Measurements from ENCODE around the gene ATXN1L. TPM values are rescaled to one million over a fixed set of nuclear protein-coding genes. Genes with fewer than 3 reads are reported as not detected.
"Not testable (repeated sequence)": the region's sequence is repeated elsewhere in the genome, so short reads cannot be mapped to it uniquely, and the experiment has no call there.

Gene ATXN1L
- total RNA-seq, 4 donors from 2014 or later = 30.4 to 56.5 (median 40.9) TPM

DNA sequence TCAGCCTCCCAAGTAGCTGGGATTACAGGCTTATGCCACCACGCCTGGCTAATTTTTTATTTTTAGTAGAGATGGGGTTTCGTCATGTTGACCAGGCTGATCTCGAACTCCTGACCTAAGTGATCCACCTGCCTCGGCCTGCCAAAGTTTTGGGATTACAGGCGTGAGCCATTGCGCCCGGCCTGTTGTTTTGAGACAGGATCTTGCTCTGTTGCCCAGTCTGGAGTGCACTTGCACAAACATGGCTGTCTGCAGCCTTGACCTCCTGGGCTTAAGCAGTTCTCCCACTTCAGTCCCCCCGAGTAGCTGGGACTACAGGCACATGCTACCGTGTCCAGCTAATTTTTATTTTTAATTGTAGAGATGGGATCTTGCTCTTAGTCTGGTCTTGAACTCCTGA is 58.5 kb downstream of the ATXN1L start:
- TF ChIP-seq POLR2A (IDR thresholded peaks at IDR 0.05) (no peak), EP300 (IDR thresholded peaks at IDR 0.05) (no peak), POLR2AphosphoS5 (IDR thresholded peaks at IDR 0.05) (no peak)
- TF ChIP-seq, protein P1, sequence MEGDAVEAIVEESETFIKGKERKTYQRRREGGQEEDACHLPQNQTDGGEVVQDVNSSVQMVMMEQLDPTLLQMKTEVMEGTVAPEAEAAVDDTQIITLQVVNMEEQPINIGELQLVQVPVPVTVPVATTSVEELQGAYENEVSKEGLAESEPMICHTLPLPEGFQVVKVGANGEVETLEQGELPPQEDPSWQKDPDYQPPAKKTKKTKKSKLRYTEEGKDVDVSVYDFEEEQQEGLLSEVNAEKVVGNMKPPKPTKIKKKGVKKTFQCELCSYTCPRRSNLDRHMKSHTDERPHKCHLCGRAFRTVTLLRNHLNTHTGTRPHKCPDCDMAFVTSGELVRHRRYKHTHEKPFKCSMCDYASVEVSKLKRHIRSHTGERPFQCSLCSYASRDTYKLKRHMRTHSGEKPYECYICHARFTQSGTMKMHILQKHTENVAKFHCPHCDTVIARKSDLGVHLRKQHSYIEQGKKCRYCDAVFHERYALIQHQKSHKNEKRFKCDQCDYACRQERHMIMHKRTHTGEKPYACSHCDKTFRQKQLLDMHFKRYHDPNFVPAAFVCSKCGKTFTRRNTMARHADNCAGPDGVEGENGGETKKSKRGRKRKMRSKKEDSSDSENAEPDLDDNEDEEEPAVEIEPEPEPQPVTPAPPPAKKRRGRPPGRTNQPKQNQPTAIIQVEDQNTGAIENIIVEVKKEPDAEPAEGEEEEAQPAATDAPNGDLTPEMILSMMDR (IDR thresholded peaks at IDR 0.05) = no peak
- H3K4me1 ChIP-seq = peaks cover 0 to 75% (median 5%) of the 10 kb centered on the region in 3 donors
- no peaks in the 10 kb centered on the region for H3K27me3 ChIP-seq
- H3K4me3 ChIP-seq = no peak overlapping the region
- WGBS, 2 donors (ENCODE audit: low coverage in 1 of 2) = 90 to 94% methylated on average over 2 to 7 of the region's 9 CpGs
- no peaks in the 10 kb centered on the region for H3K9me3 ChIP-seq
- no peak for ATAC-seq
- peak overlapping the region in 1 of 4 donors; percentile 17 for H3K27ac ChIP-seq
- no peaks in the 10 kb centered on the region for H3K36me3 ChIP-seq

DNA sequence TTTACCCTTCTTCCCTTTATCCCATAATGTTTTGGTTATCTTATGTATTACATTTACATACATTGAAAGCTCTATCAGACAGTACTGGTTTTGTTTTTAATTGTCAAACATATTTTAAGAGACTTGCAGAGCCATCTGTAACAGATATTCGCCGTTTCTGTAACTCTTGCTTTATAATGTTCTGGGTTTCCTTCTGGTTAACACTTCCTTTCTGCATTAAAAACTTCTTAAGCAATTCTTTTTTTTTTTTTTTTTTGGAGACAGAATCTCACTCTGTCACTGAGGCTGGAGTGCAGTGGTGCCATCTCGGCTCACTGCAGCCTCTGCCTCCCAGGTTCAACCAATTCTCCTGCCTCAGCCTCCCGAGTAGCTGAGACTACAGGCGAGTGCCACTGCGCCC is 60.0 kb downstream of the ATXN1L start:
- peaks cover 0 to 75% (median 5%) of the 10 kb centered on the region in 3 donors for H3K4me1 ChIP-seq
- H3K27ac ChIP-seq, H3K9me3 ChIP-seq, H3K4me3 ChIP-seq, H3K36me3 ChIP-seq, H3K27me3 ChIP-seq, ATAC-seq: not testable (repeated sequence)
- WGBS, 2 donors (ENCODE audit: low coverage in 1 of 2) = 71 to 82% methylated on average over 3 of the region's 6 CpGs

Other genes with a start within 250 kb of the ATXN1L start
- 1 to 10 TPM in 1 of 4 donors, not detected in 3; 1.4 TPM for gene MARVELD3, start 219.8 kb upstream of the ATXN1L start, total RNA-seq
- 10 to 100 TPM; 16.0 to 21.1 (median 18.2) TPM for gene PHLPP2, start 121.3 kb upstream of the ATXN1L start, total RNA-seq
- 10 to 100 TPM; 43.7 to 66.2 (median 57.1) TPM for gene AP1G1, start 37.1 kb upstream of the ATXN1L start, total RNA-seq
- gene ZNF821, start 38.2 kb downstream of the ATXN1L start, total RNA-seq = 1 to 10 TPM; 2.8 to 10.0 (median 7.3) TPM
- 100 to 1,000 TPM; 156 to 202 (median 189) TPM for gene IST1, start 49.6 kb downstream of the ATXN1L start, total RNA-seq
- under 1 TPM in 3 of 4 donors, not detected in 1; 0.13 to 0.35 (median 0.16) TPM for gene PKD1L3, start 154.4 kb downstream of the ATXN1L start, total RNA-seq
- 1 to 10 TPM; 4.5 to 7.8 (median 6.5) TPM for gene DHODH, start 162.8 kb downstream of the ATXN1L start, total RNA-seq
- 1 to 10 TPM in 2 of 4 donors, not detected in 2; 2.9 to 3.4 TPM for gene HP, start 208.5 kb downstream of the ATXN1L start, total RNA-seq
- gene HPR, start 217.2 kb downstream of the ATXN1L start, total RNA-seq = 1 to 10 TPM in 1 of 4 donors, under 1 TPM in 1, not detected in 2; 0.50 to 2.6 TPM
- gene TXNL4B, start 247.6 kb downstream of the ATXN1L start, total RNA-seq = 10 to 100 TPM in 1 of 4 donors, 1 to 10 TPM in 3; 5.8 to 10.6 (median 8.6) TPM
- gene DHX38, start 247.9 kb downstream of the ATXN1L start, total RNA-seq = 10 to 100 TPM; 32.8 to 73.8 (median 54.4) TPM

All from gastroesophageal sphincter (tissue), 4 donors.